HFF-Myc (cell line): ENCODE results near the gene MYDGF.
"Not testable (repeated sequence)": the region's sequence is repeated elsewhere in the genome, so short reads cannot be mapped to it uniquely, and the experiment has no call there.

Experiments
- DNase-seq: peaks from one replicate; pipeline ENCODE4 v3.0.0-alpha.2; 2011; ENCODE audit warnings: low read depth; ENCODE audit errors: extremely low read depth
- H3K4me3 ChIP-seq: replicated peaks from 2 replicates; pipeline ENCODE4 v1.5.1; 2011; ENCODE audit warnings: low read depth, mild to moderate bottlenecking, control low read depth, low read length
- TF ChIP-seq, protein P1 (sequence below): IDR thresholded peaks from 2 replicates; pipeline ENCODE4 v1.5.1; 2012; ENCODE audit warnings: mild to moderate bottlenecking, low read depth, low read length, control low read depth; ENCODE audit errors: missing control alignments

The MYDGF gene

DNA sequence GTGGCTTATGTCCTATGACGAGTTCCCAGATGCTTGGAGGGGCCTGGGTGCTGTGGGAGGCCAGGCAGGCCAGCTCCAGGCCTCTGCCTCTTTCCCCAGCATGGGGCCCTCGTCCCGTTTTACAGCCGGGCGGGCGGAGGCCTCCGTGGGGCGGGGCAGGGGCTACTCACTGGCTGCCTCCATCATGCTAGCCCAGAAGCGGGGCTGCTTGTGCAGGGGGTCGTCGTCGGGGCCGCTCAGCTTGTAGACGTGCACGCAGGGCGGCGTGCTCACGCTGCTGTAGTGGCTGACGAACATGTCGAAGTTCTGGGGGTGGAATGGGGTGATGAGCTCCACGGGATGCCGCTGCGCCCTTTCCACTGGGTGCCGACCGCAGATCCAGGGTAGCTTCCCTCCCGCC lies 18.4 kb upstream of the MYDGF start:
- H3K4me3 ChIP-seq = no peak overlapping the region
- TF ChIP-seq, protein P1, sequence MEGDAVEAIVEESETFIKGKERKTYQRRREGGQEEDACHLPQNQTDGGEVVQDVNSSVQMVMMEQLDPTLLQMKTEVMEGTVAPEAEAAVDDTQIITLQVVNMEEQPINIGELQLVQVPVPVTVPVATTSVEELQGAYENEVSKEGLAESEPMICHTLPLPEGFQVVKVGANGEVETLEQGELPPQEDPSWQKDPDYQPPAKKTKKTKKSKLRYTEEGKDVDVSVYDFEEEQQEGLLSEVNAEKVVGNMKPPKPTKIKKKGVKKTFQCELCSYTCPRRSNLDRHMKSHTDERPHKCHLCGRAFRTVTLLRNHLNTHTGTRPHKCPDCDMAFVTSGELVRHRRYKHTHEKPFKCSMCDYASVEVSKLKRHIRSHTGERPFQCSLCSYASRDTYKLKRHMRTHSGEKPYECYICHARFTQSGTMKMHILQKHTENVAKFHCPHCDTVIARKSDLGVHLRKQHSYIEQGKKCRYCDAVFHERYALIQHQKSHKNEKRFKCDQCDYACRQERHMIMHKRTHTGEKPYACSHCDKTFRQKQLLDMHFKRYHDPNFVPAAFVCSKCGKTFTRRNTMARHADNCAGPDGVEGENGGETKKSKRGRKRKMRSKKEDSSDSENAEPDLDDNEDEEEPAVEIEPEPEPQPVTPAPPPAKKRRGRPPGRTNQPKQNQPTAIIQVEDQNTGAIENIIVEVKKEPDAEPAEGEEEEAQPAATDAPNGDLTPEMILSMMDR = no peak
- DNase-seq = no peak

DNA sequence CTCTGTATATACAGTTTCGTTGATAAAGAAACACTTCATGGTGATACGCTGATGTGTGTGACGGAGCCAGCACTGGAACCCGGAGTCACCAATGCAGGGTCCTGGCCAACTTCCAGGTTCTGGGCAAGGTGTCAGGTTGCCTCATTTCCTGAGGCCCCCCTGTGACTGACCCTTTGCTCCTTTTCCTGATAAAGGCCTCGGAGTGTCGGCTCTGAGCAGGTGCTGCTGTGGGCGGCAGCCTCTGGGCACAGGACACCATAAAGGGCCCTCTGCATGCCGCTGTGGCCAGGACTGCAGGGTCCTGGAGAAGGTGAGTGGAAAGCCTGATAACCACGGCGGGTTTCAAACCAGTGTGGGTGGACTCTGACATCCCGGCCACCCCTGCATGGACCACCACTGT lies 17.3 kb upstream of the MYDGF start:
- no peak for DNase-seq
- TF ChIP-seq, protein P1 = no peak
- no peak overlapping the region for H3K4me3 ChIP-seq

DNA sequence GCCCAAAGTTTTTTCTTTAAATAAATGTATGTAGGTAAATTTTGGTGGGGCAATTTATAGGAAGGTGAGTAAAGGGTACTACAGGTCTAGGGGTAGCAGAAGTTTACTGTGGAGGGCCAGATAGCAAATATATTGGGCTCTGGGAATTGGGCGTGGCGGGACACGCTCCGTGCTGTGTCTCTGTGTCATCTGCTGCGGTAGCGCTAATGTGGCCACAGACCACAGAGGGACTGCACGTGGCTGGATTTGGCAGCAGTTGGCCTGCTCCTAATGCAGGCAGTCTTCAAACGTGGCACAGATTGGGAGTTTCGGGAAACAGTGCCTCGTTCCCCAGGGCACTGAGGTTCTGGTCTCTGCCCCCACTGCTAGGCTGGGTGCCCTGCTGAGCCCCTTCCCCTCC lies 16.6 kb upstream of the MYDGF start:
- no peak for DNase-seq

DNA sequence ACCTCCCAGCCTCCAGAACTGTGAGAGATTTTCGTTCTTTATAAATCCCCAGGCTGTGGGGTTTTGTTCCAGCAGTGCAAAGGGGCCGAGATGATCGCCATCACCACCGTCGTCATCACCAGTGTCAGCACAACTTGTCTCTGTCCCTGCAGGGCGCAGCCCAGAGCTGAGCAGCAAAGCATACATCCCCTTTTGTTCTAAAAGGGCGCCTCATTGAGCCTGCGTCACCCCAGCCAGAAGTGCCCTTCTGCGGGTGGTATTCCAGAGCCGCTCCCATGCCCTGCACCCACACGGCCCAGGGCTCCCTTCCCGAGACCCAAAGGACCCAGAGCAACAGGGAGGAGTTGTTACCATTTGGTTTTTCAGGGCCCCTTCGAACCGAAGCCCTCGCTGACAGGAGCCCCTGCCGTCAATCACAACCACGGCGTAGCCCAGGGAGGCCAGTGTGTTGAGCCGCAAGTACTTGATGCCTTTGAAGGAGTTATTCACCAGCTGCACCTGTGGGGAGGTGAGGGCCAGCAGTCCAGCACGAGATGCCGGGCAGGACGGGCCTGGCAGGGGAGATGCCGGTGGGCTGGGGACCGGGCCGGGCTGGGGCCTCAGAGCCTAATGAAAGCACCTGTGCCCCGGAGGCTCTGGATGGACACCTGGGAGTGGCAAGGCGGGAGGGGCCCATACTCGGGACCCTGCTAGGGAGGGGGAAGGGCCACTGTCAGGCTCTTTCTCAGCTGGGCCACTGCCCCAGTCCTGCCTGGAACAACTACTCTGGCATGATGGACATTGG lies 14.4 kb upstream of the MYDGF start:
- no peak for DNase-seq
- TF ChIP-seq, protein P1 = no peak
- no peak overlapping the region for H3K4me3 ChIP-seq

More for the DNA sequence above, 16.6 kb upstream of the MYDGF start:
- H3K4me3 ChIP-seq = no peak overlapping the region
- TF ChIP-seq, protein P1 = no peak

DNA sequence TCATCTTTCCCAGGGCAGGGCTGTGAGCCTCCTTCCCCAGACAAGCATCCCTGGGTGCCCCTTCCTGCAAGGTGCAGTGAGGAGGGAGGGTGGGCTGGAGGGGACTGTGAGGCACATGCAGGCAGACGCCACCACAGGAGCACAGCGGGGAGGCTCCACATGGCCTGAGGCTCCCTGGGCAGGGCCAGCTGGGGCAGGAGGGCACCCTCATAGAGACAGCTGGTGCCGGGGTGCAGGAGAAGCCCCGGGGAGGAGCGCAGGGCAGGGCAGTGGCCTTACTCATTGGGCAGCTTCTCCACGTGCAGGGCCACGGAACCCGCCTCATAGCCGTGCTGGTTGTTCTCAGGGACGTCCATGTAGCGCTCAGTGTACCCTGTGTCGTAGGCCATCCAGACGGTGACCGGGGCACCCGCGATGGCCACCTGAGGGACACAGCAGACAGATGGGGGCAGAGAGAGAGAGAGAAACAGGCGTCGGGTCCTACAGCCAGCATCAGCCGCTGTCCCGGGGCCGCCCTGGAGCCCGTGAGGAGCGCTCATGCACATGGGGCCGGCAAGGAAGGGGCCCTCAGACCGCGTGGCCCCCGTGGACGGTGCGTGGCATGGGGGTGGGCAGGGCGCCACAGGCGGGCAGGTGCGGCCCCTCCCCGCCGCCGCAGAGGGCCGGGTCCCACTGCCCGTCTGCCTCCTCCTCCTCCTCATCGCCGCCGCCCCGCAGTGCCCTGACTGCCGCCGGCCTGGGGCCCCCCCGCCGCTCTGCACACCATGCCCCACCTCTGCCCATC lies 12.5 kb upstream of the MYDGF start:
- TF ChIP-seq, protein P1 = no peak
- DNase-seq = no peak
- H3K4me3 ChIP-seq = no peak overlapping the region

DNA sequence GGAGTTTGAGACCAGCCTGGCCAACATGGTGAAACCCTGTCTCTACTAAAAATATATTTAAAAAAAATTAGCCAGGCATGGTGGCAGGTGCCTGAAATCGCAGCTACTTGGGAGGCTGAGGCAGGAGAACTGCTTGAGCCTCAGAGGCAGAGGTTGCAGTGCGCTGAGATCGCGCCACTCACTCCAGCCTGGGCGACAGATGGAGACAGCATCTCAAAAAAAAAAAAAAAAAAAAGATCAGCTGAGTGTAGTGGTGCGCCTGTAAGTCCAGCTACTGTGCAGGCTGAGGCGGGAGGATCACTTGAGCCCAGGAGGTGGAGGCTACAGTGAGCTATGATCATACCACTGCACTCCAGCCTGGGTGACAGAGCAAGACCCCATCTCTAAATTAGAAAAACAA lies 9.9 kb upstream of the MYDGF start:
- DNase-seq, H3K4me3 ChIP-seq: not testable (repeated sequence)

DNA sequence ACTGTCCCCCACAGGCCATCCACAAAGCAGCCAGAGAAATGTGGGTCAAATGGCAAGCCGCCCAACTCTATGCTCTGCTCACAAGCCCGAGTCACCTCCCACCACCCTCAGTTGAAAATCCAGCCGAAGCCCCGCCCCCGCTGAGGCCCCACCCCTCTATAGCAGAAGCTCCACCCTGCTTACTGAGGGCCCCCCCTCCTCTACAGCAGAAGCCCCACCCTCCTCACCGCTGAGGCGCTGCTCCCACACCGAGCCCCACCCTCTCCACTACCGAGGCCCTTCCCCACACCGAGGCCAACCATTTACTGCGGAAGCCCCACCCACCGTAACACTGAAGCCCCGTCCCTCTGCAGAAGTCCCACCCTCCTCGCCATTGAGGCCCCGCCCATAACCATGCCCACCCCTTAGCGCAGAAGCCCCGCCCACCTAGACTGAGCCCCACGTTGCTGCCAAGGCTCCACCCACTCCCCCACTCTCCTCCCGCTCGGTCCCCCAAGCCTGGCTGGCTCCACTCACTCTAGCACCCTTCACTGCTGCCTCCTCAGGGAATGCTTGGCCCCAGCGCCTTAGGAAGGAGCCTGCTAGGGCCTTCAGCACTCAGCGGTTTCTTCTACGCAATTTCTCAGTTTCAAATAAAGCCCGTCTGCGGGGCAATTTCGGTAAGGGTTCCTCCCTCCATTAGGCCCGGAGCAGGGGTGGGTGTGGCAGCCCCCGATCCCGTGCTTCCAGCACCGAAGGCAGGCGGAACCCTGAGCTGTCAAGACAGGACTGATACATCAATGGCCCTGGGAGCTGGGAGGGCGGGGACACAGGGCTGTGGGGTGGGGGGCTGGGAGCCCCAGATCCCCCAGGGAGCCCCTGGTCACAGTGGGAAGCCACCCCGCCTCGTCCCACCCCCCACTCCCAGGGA lies 9.0 kb upstream of the MYDGF start:
- no peak overlapping the region for H3K4me3 ChIP-seq
- no peak for DNase-seq
- TF ChIP-seq, protein P1 = no peak
